IMR-90 (cell line): ENCODE measurements around the gene KCNH2. TPM values are rescaled to one million over a fixed set of nuclear protein-coding genes. Genes with fewer than 3 reads are reported as not detected.
A peak's percentile ranks its signal among the peaks of the same experiment; 100 is the strongest.

Experiments
- ATAC-seq: fragments of 200-7000 bp; cut with Tn5 transposase; 2 replicates; pipeline ENCODE4 v1.9.1; 2020; ENCODE audit warnings: low read depth, mild to moderate bottlenecking, moderate library complexity
- BruUV-seq: library from RNA; stranded (reverse); fragments of 400-500 nt; replicated peaks from 2 replicates; lab custom pipeline; 2021; lab: Mats Ljungman, UMichigan
- CTCF ChIA-PET: fragments of 300-600 bp; formaldehyde crosslinking; extraction: SDS; loops from one replicate; lab custom pipeline; 2021; ENCODE audit warnings: antibody characterized with exemption; lab: Yijun Ruan, JAX
- POLR2A ChIA-PET: fragments of 300-600 bp; sonication (Branson Sonifier 250); formaldehyde crosslinking; loops from one replicate; lab custom pipeline; 2022; ENCODE audit warnings: antibody characterized with exemption; ENCODE audit not compliant: unreplicated experiment; lab: Charles Lee
- DNase-seq: peaks from one replicate; pipeline ENCODE4 v3.0.0; 2013
- H2AFZ ChIP-seq: replicated peaks from 2 replicates; pipeline ENCODE3; 2013; ENCODE audit warnings: low read length, mild to moderate bottlenecking; ENCODE audit not compliant: poor library complexity
- H2AK5ac ChIP-seq: 2 replicates; pipeline ENCODE4 v1.6.1; 2013; ENCODE audit warnings: low read depth, low read length, inconsistent platforms
- H2AK9ac ChIP-seq: replicated peaks from 2 replicates; pipeline ENCODE3; 2013; ENCODE audit warnings: mild to moderate bottlenecking, low read depth, low read length, moderate library complexity; ENCODE audit not compliant: poor library complexity
- H2BK120ac ChIP-seq: 2 replicates; pipeline ENCODE4 v1.6.1; 2013; ENCODE audit warnings: low read depth, low read length, inconsistent platforms
- H2BK15ac ChIP-seq: 3 replicates; pipeline ENCODE4 v1.6.1; 2013; ENCODE audit warnings: low read depth, low read length, inconsistent platforms
- H2BK20ac ChIP-seq: 2 replicates; pipeline ENCODE4 v1.6.1; 2013; ENCODE audit warnings: low read depth, mild to moderate bottlenecking, inconsistent platforms, low read length, moderate library complexity
- H2BK5ac ChIP-seq: 2 replicates; pipeline ENCODE4 v1.6.1; 2013; ENCODE audit warnings: mild to moderate bottlenecking, low read depth, low read length, inconsistent platforms; ENCODE audit not compliant: poor library complexity, severe bottlenecking
- H3K14ac ChIP-seq: replicated peaks from 2 replicates; pipeline ENCODE4 v1.6.1; 2013; ENCODE audit warnings: low read depth, low read length, inconsistent platforms
- H3K18ac ChIP-seq: 2 replicates; pipeline ENCODE4 v1.6.1; 2013; ENCODE audit warnings: low read depth, low read length, control low read depth
- H3K23ac ChIP-seq: 2 replicates; pipeline ENCODE4 v1.6.1; 2013; ENCODE audit warnings: low read depth, low read length, inconsistent platforms
- H3K27ac ChIP-seq: 2 replicates; pipeline ENCODE4 v1.5.1; 2013; ENCODE audit warnings: mild to moderate bottlenecking, control low read depth, low read length; ENCODE audit not compliant: insufficient read depth
- H3K27me3 ChIP-seq: 2 replicates; pipeline ENCODE4 v1.6.1; 2013; ENCODE audit warnings: low read length; ENCODE audit not compliant: control insufficient read depth, insufficient read depth
- H3K36me3 ChIP-seq: 2 replicates; pipeline ENCODE4 v1.6.1; 2013; ENCODE audit warnings: low read length, mixed read lengths; ENCODE audit not compliant: control insufficient read depth, insufficient read depth
- H3K4ac ChIP-seq: 2 replicates; pipeline ENCODE4 v1.6.1; 2013; ENCODE audit warnings: low read depth, low read length, inconsistent platforms
- H3K4me1 ChIP-seq: 2 replicates; pipeline ENCODE4 v1.6.1; 2013; ENCODE audit warnings: low read length, mixed read lengths; ENCODE audit not compliant: control insufficient read depth, insufficient read depth
- H3K4me2 ChIP-seq: 2 replicates; pipeline ENCODE4 v1.6.1; 2013; ENCODE audit warnings: low read depth, mild to moderate bottlenecking, control low read depth, low read length, moderate library complexity
- H3K4me3 ChIP-seq: 2 replicates; pipeline ENCODE4 v1.5.1; 2013; ENCODE audit warnings: low read depth, mild to moderate bottlenecking, control low read depth, low read length, moderate library complexity; ENCODE audit not compliant: insufficient read depth
- H3K56ac ChIP-seq: 2 replicates; pipeline ENCODE4 v1.6.1; 2013; ENCODE audit warnings: low read length, inconsistent platforms; ENCODE audit not compliant: insufficient read depth; ENCODE audit errors: extremely low read depth
- H3K79me1 ChIP-seq, 2 experiments: 2 replicates each; pipeline ENCODE4 v1.6.1; 2013; ENCODE audit warnings: low read length in 2 of 2, inconsistent platforms in 1 of 2, low read depth in 1 of 2
- H3K9ac ChIP-seq: 2 replicates; pipeline ENCODE4 v1.6.1; 2013; ENCODE audit warnings: low read depth, low read length, control low read depth
- H3K9me1 ChIP-seq: 2 replicates; pipeline ENCODE4 v1.6.1; 2013; ENCODE audit warnings: low read length, inconsistent platforms; ENCODE audit not compliant: insufficient read depth
- H3K9me3 ChIP-seq: 2 replicates; pipeline ENCODE4 v1.6.1; 2013; ENCODE audit warnings: low read length; ENCODE audit not compliant: control insufficient read depth, insufficient read depth
- H4K20me1 ChIP-seq: 2 replicates; pipeline ENCODE4 v1.6.1; 2013; ENCODE audit warnings: low read length, inconsistent platforms; ENCODE audit not compliant: insufficient read depth
- H4K5ac ChIP-seq: 2 replicates; pipeline ENCODE4 v1.6.1; 2013; ENCODE audit warnings: mild to moderate bottlenecking, low read depth, low read length, control low read depth
- H4K8ac ChIP-seq, 2 experiments: 2 replicates each; pipeline ENCODE4 v1.6.1; 2013; ENCODE audit warnings: low read depth in 2 of 2, low read length in 2 of 2, control low read depth in 1 of 2, inconsistent platforms in 1 of 2
- H4K91ac ChIP-seq: 2 replicates; pipeline ENCODE4 v1.6.1; 2013; ENCODE audit warnings: low read depth, low read length, inconsistent platforms; ENCODE audit not compliant: insufficient read depth
- BHLHE40 ChIP-seq: fragments of 150-350 bp; IDR thresholded peaks from 2 replicates; pipeline ENCODE4 v1.6.1; 2016; ENCODE audit warnings: mild to moderate bottlenecking, low read depth, low read length
- CEBPB ChIP-seq: IDR thresholded peaks from 2 replicates; pipeline ENCODE4 v1.6.1; 2012; ENCODE audit warnings: low read depth, low read length, improper control_type of control experiment
- MAZ ChIP-seq: IDR thresholded peaks from 2 replicates; pipeline ENCODE4 v1.6.1; 2012; ENCODE audit warnings: low read depth, mild to moderate bottlenecking, low read length, improper control_type of control experiment, moderate library complexity, borderline replicate concordance
- RAD21 ChIP-seq: IDR thresholded peaks from 2 replicates; pipeline ENCODE4 v1.6.1; 2012; ENCODE audit warnings: low read length, improper control_type of control experiment
- RCOR1 ChIP-seq: IDR thresholded peaks from 2 replicates; pipeline ENCODE4 v1.6.1; 2012; ENCODE audit warnings: mild to moderate bottlenecking, low read length, improper control_type of control experiment; ENCODE audit not compliant: insufficient replicate concordance
- SMC3 ChIP-seq: fragments of 150-350 bp; IDR thresholded peaks from 2 replicates; pipeline ENCODE4 v1.6.1; 2016; ENCODE audit warnings: low read depth, mild to moderate bottlenecking, antibody characterized with exemption, low read length, moderate library complexity
- WGBS, 2 experiments: methylation state at CpG; one replicate each; pipeline versions ENCODE4 v1.1.5 to v1.1.7; 2013; ENCODE audit warnings: missing lambda C conversion rate in 2 of 2; ENCODE audit not compliant: insufficient read length in 1 of 2; ENCODE audit errors: extremely low coverage in 2 of 2; 5-methylcytosine and 5-hydroxymethylcytosine counted together
- dilution Hi-C: fragments of 300-500 bp; cut with HindIII; formaldehyde crosslinking; loops from one replicate; pipeline ENCODE4 v1.14.3; 2018; ENCODE audit warnings: low sequenced_read_pairs; ENCODE audit not compliant: unreplicated experiment
- in situ Hi-C: fragments of 300-500 bp; cut with MboI; formaldehyde crosslinking; loops from 3 replicates; pipeline ENCODE4 v1.14.3; 2019; ENCODE audit warnings: low sequenced_read_pairs, inconsistent platforms, mixed read lengths
- intact Hi-C: fragments of 100-400 bp; cut with micrococcal nuclease; formaldehyde crosslinking; loops from 2 replicates; pipeline ENCODE4 v1.10.0; 2022
- polyA plus RNA-seq, 3 experiments: library from polyadenylated mRNA; depleted of rRNA; stranded (reverse); fragments of >200 nt; gene quantifications; 2 replicates each; pipeline ENCODE4 v1.2.3, GENCODE V29; 2012; ENCODE audit warnings: low replicate concordance in 1 of 3
- total RNA-seq: library from RNA; depleted of rRNA; stranded (reverse); fragments of >200 nt; gene quantifications from 2 replicates; pipeline ENCODE4 v1.2.3, GENCODE V29; 2012
- TF ChIP-seq, protein P1 (sequence below): conservative IDR thresholded peaks from 2 replicates; pipeline ENCODE4 v1.5.1; 2012; ENCODE audit warnings: mild to moderate bottlenecking, low read depth, low read length, improper control_type of control experiment

The KCNH2 gene
- total and polyA plus RNA-seq, 2 of the 4 experiments (the other 2 are of a cell fraction): 0.90 to 2.1 TPM

DNA sequence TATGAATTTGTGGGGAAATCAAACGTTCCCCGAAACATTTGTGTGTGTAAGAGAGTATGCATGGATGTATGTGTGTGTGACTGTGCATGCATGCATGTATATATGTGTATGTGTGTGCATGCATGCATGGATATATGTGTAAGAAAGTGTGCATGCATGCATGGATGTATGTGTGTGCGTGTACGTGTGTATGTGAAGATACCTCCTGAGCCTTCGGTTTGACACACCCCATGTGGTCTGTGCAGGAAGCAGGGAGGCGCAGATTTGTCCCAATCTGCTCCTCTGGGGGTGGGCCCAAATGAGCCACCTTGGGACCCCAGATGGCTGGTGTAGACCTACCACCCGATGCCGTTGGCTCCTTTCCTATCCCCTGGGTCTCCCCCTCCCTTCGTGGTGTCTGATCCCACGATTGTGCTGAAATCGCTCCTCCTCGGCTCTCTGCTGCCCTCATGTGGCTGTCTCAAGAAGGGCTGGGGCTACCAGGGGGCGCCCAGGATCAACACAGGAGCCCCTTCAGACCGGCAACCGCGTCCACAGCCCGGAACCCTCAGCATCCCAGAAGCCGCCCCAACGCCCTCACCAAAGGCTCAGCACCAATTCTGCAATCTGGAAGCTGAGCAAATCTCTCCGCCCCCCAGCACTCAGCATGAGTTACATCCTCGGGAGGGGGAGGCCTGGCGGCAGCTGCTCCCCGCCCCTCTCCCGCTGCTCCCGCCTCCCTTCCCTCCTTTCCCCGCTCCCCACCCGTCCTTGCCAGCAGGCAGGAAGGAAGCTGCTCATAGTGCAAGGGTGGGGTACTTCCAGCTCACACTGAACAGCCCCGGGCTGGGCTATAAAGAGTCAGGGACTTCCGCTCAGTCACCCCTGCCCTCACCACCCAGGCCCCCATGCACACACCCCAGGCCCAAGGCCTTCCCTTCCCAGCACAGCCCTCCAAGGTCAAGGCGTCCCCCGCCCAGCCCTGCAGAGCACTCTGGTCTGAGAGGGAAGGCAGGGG is 10.4 kb upstream of the KCNH2 start:
- Histone ChIP-seq H3K14ac (no peak overlapping the region), H2BK20ac (no peak overlapping the region), H3K23ac (no peak overlapping the region), H3K27ac (no peak overlapping the region), H3K9me3 (peaks cover 10% of the 10 kb centered on the region), H2AK9ac (no peak overlapping the region), H2AFZ (peak overlapping the region; percentile 76), H3K9ac (no peak overlapping the region), H4K91ac (no peak overlapping the region), H3K56ac (no peak overlapping the region), H2BK5ac (no peak overlapping the region), H2AK5ac (no peak overlapping the region), H3K27me3 (peaks cover 6% of the 10 kb centered on the region; the same call in 1 of the 2 replicates), H4K5ac (no peak overlapping the region), H3K4ac (no peak overlapping the region), H3K4me1 (no peaks in the 10 kb centered on the region; the same call in 1 of the 2 replicates), H3K18ac (no peak overlapping the region), H3K36me3 (no peaks in the 10 kb centered on the region), H3K79me1 (no peaks in the 10 kb centered on the region), H2BK120ac (no peak overlapping the region), H4K8ac (no peak overlapping the region), H3K9me1 (no peaks in the 10 kb centered on the region), H4K20me1 (no peaks in the 10 kb centered on the region), H2BK15ac (no peak overlapping the region), H3K4me3 (no peak overlapping the region), H3K4me2 (peak overlapping the region; percentile 44; the same call in 1 of the 2 replicates)
- TF ChIP-seq SMC3 (peak; percentile 60), CEBPB (no peak), RCOR1 (no peak), RAD21 (peak; percentile 76), MAZ (peak; percentile 61; the same call in 1 of the 2 replicates), BHLHE40 (no peak)
- TF ChIP-seq, protein P1, sequence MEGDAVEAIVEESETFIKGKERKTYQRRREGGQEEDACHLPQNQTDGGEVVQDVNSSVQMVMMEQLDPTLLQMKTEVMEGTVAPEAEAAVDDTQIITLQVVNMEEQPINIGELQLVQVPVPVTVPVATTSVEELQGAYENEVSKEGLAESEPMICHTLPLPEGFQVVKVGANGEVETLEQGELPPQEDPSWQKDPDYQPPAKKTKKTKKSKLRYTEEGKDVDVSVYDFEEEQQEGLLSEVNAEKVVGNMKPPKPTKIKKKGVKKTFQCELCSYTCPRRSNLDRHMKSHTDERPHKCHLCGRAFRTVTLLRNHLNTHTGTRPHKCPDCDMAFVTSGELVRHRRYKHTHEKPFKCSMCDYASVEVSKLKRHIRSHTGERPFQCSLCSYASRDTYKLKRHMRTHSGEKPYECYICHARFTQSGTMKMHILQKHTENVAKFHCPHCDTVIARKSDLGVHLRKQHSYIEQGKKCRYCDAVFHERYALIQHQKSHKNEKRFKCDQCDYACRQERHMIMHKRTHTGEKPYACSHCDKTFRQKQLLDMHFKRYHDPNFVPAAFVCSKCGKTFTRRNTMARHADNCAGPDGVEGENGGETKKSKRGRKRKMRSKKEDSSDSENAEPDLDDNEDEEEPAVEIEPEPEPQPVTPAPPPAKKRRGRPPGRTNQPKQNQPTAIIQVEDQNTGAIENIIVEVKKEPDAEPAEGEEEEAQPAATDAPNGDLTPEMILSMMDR: peak; percentile 73
- ATAC-seq: peak; percentile 77
- intact Hi-C loops: loop anchor here (1.0 kb wide), 1 partner anchor 540 kb away; no protein-coding TSS in a partner anchor
- CTCF ChIA-PET: interaction anchor here (0.6 to 1.6 kb wide), 8 partner anchors 8 to 116 kb away, joined by 3 to 6 read pairs (median 3); no protein-coding TSS in a partner anchor
- dilution Hi-C loops: no loop called here
- no peak for DNase-seq
- WGBS, 2 experiments: 8% methylated on average over 12 of the region's 31 CpGs; no CpG with 5 or more reads in 1 of the 2 experiments
- in situ Hi-C loops: loop anchor here (5.0 to 25.0 kb wide), 3 partner anchors 86 to 576 kb away; a partner anchor contains a TSS
- no TSS peak for BruUV-seq
- POLR2A ChIA-PET: no interaction called here
